ENCODE measurements around the gene UCHL3.
A peak's percentile ranks its signal among the peaks of the same experiment; 100 is the strongest.

Gene UCHL3

GRCh38 chr13:75549262-75550158 is at the start of gene UCHL3:
TSS of gene UCHL3 (plus strand) at chr13:75549791. CDS start at chr13:75549821, 30 bp downstream.
- peaks cover 32% of the 10 kb centered on the region for H3K4me1 Mint-ChIP-seq
- H3K27me3 Mint-ChIP-seq: no peaks in the 10 kb centered on the region
- H3K36me3 Mint-ChIP-seq: peaks cover 13% of the 10 kb centered on the region
- peak within 1 kb of the TSS; percentile 98 for H3K4me3 Mint-ChIP-seq
- ATAC-seq (ENCODE audit: low read depth): peak; percentile 89
- H3K9me3 Mint-ChIP-seq: no peaks in the 10 kb centered on the region
- H3K27ac Mint-ChIP-seq: peak within 1 kb of the TSS; percentile 92
- peak; percentile 98 for DNase-seq (ENCODE audit: low spot score in 2 of 2)

DNA sequence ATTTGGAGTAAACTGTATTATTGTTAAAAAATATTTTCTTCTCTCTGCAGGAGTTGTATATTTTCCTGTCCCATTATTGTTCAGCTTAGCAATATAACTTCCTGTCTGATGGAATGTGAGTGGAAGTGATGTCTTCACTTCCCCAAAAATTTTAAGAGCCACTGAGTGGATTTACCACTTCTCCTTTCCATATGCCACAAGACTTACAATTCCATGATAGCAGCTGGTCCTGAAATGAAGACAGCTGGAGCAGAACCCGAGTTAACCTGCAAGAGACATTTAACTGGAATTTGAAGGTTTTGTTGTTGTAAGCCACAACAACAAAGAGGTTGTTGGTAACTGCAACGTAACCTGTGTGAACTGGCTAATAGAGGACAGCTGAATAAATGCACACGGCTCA is 44.3 kb upstream of the UCHL3 start:
- H3K27me3 Mint-ChIP-seq: peaks cover 2% of the 10 kb centered on the region
- DNase-seq (ENCODE audit: low spot score in 2 of 2) (no peak), ATAC-seq (ENCODE audit: low read depth) (no peak)
- no peaks in the 10 kb centered on the region for H3K36me3 Mint-ChIP-seq
- H3K4me3 Mint-ChIP-seq: no peak overlapping the region
- H3K9me3 Mint-ChIP-seq: peaks cover 1% of the 10 kb centered on the region
- peaks cover 4% of the 10 kb centered on the region for H3K4me1 Mint-ChIP-seq
- H3K27ac Mint-ChIP-seq: no peak overlapping the region

GRCh38 chr13:75506018-75506417 is 43.6 kb upstream of the UCHL3 start:
- ATAC-seq (ENCODE audit: low read depth) (no peak), DNase-seq (ENCODE audit: low spot score in 2 of 2) (no peak)
- Mint-ChIP-seq H3K4me1 (peaks cover 4% of the 10 kb centered on the region), H3K9me3 (peaks cover 1% of the 10 kb centered on the region), H3K4me3 (no peak overlapping the region), H3K27me3 (peaks cover 2% of the 10 kb centered on the region), H3K36me3 (no peaks in the 10 kb centered on the region), H3K27ac (no peak overlapping the region)

GRCh38 chr13:75507027-75508001 is 42.3 kb upstream of the UCHL3 start:
- H3K27me3 Mint-ChIP-seq: peaks cover 2% of the 10 kb centered on the region
- no peak overlapping the region for H3K4me3 Mint-ChIP-seq
- H3K27ac Mint-ChIP-seq: no peak overlapping the region
- DNase-seq (ENCODE audit: low spot score in 2 of 2): no peak
- H3K36me3 Mint-ChIP-seq: no peaks in the 10 kb centered on the region
- H3K4me1 Mint-ChIP-seq: peaks cover 9% of the 10 kb centered on the region
- ATAC-seq (ENCODE audit: low read depth): peak; percentile 37
- H3K9me3 Mint-ChIP-seq: no peaks in the 10 kb centered on the region

GRCh38 chr13:75508002-75508548 is 41.5 kb upstream of the UCHL3 start:
- DNase-seq (ENCODE audit: low spot score in 2 of 2) (no peak), ATAC-seq (ENCODE audit: low read depth) (no peak)
- Mint-ChIP-seq H3K9me3 (no peaks in the 10 kb centered on the region), H3K27ac (no peak overlapping the region), H3K27me3 (peaks cover under 1% of the 10 kb centered on the region), H3K36me3 (no peaks in the 10 kb centered on the region), H3K4me3 (no peak overlapping the region), H3K4me1 (peaks cover 14% of the 10 kb centered on the region)

DNA sequence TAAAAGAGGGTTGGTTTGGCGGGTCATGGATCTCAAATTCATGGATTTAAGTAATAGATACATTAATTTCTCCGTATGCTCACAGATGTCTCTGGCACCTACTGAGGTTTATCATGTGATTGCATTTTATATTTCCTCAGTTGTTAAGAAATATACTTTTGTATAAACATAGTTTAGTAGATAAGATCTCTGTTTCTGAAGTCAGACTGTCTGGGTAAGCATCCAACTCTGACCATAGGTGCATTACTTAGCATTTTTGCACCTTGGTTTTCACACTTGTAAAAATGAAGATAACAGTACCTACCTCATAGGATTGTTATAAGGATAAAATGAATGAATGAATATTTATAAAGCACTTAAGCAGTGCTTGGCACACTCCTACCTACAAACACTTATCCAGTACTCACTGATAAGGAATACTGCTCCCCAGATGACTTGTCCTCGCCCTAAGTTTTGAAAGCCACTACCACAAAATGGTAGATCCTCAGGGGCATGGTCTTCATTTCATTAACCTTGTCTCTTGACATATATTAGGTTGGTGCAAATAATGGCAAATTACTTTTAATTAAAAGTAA is 38.5 kb upstream of the UCHL3 start:
- Mint-ChIP-seq H3K27me3 (no peaks in the 10 kb centered on the region), H3K4me1 (peaks cover 21% of the 10 kb centered on the region), H3K9me3 (peaks cover 1% of the 10 kb centered on the region), H3K27ac (no peak overlapping the region), H3K4me3 (no peak overlapping the region), H3K36me3 (no peaks in the 10 kb centered on the region)
- no peak for DNase-seq (ENCODE audit: low spot score in 2 of 2)
- ATAC-seq (ENCODE audit: low read depth): no peak

DNA sequence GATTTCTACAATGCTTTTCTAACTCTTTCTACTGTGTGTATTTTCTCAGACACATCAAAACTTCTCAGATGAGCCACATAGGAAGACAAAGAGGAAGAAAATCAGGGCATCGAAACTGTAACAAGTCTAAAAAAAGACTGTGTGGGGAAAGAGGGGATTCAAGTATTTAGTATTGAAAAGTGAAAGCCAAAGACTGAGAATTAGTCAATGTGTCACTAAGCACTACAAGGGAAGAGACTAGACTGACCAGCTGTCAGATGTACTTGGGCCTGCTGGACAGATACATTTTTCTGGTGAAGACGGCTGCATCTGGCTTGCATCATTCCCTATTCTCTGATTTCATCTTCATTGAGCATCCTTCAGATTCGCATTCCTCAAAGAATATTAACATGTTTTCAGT is 37.3 kb upstream of the UCHL3 start:
- H3K36me3 Mint-ChIP-seq: no peaks in the 10 kb centered on the region
- no peaks in the 10 kb centered on the region for H3K27me3 Mint-ChIP-seq
- no peak overlapping the region for H3K27ac Mint-ChIP-seq
- peaks cover 1% of the 10 kb centered on the region for H3K9me3 Mint-ChIP-seq
- H3K4me1 Mint-ChIP-seq: peaks cover 21% of the 10 kb centered on the region
- ATAC-seq (ENCODE audit: low read depth) (peak; percentile 60), DNase-seq (ENCODE audit: low spot score in 2 of 2) (no peak)
- no peak overlapping the region for H3K4me3 Mint-ChIP-seq

DNA sequence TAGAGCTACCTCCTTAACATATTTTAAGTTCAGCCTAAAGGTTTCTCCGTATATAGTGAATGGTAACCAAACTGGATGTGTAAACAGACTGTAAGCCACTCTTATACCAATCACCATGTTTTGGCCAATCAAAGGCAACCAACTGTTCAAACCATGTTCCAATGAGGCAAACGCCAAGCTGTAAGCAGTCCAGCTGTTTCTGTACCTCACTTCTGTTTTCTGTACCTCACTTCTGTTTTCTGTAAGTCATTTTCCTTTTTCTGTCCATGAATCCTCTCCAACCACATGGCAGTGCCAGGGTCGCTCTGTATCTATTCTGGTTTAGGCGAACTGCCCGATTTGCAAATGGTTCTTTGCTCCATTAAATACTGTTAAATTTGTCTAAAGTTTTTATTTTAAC is 36.3 kb upstream of the UCHL3 start:
- Mint-ChIP-seq H3K9me3 (peaks cover 1% of the 10 kb centered on the region), H3K4me3 (no peak overlapping the region), H3K36me3 (no peaks in the 10 kb centered on the region), H3K4me1 (peaks cover 17% of the 10 kb centered on the region), H3K27me3 (no peaks in the 10 kb centered on the region), H3K27ac (no peak overlapping the region)
- no peak for DNase-seq (ENCODE audit: low spot score in 2 of 2)
- no peak for ATAC-seq (ENCODE audit: low read depth)

GRCh38 chr13:75514080-75514995 is 35.3 kb upstream of the UCHL3 start:
- Mint-ChIP-seq H3K27ac (no peak overlapping the region), H3K4me3 (no peak overlapping the region), H3K9me3 (peaks cover 1% of the 10 kb centered on the region), H3K27me3 (no peaks in the 10 kb centered on the region), H3K36me3 (no peaks in the 10 kb centered on the region), H3K4me1 (peaks cover 17% of the 10 kb centered on the region)
- no peak for ATAC-seq (ENCODE audit: low read depth)
- DNase-seq (ENCODE audit: low spot score in 2 of 2): no peak

- Mint-ChIP-seq H3K36me3 (peaks cover 3% of the 10 kb centered on the region), H3K9me3 (peaks cover 5% of the 10 kb centered on the region), H3K4me3 (no peak overlapping the region), H3K27ac (no peak overlapping the region), H3K4me1 (peaks cover 6% of the 10 kb centered on the region), H3K27me3 (no peaks in the 10 kb centered on the region)
- ATAC-seq (ENCODE audit: low read depth) (no peak), DNase-seq (ENCODE audit: low spot score in 2 of 2) (no peak)
Observed at GRCh38 chr13:75518439-75519088, 31.0 kb upstream of the UCHL3 start.

DNA sequence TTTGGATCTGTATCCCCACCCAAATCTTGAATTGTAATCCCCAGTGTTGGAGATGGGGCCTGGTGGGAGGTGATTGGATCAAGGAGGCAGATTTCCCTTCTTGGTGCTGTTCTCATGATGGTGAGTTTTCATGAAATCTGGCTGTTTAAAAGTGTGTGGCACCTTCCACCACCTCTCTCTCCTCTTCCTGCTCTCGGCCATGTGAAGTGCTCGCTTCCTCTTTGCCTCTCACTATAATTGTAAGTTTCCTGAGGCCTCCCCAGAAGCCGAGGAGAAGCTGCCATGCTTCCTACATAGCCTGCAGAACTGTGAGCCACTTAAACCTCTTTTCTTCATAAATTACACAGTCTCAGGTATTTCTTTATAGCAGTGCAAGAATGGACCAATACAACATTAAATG is 27.6 kb upstream of the UCHL3 start:
- H3K27me3 Mint-ChIP-seq: no peaks in the 10 kb centered on the region
- no peak overlapping the region for H3K27ac Mint-ChIP-seq
- no peak for DNase-seq (ENCODE audit: low spot score in 2 of 2)
- H3K4me3 Mint-ChIP-seq: no peak overlapping the region
- peaks cover 3% of the 10 kb centered on the region for H3K4me1 Mint-ChIP-seq
- ATAC-seq (ENCODE audit: low read depth): no peak
- H3K36me3 Mint-ChIP-seq: peaks cover 11% of the 10 kb centered on the region
- H3K9me3 Mint-ChIP-seq: peaks cover 4% of the 10 kb centered on the region

DNA sequence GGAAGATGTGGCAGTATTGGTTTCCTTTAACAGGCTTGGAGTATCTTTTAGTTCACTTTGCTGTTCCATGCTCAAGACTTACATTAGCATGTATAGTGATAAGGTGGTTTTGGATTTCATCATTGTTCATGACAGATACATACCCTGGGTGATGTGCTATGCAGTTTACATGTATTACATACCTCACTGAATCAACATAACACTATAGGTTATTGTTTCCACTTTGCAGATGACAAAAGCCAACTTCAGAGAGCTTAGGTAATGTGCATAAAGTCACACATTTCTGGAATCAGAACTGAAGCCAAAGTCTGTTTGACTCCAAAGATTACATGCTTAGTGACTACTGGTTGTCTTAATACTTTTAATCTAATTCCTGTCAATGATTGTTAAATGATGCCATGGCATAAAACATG is 19.0 kb upstream of the UCHL3 start:
- Mint-ChIP-seq H3K4me1 (peaks cover 30% of the 10 kb centered on the region), H3K27me3 (no peaks in the 10 kb centered on the region), H3K27ac (no peak overlapping the region), H3K4me3 (no peak overlapping the region), H3K36me3 (peaks cover 16% of the 10 kb centered on the region), H3K9me3 (peaks cover 2% of the 10 kb centered on the region)
- ATAC-seq (ENCODE audit: low read depth): no peak
- DNase-seq (ENCODE audit: low spot score in 2 of 2): no peak

All from memory B cell (primary cell).